CD4-positive, alpha-beta T cell treated with Interleukin-4 for 1 hour (primary cell): ENCODE measurements around the gene TCTN2.

ENCODE experiments used
- DNase-seq, 2 donors: peaks; one replicate each; pipeline ENCODE4 v3.0.0-alpha.2; 2020 to 2022

Gene TCTN2

DNA sequence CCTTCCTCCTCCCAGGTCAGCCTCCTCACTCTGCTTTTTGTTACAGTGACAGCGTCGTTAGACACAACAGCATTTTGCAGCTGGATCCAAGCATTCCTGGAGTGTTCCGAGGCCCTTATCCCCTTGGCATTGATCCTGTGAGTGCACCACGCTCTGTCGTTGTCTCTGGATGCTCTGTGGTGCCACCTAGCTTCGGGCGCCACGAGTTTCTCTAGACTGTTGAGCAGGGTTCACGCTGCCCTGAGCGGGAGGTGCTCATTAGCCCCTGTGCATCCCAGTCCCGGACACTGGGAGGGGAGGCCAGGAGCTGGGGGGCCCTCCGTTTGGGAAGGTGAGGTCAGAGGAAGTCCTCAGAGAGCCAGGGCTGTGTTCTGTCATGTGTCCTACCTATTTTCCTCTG lies 73.9 kb downstream of the TCTN2 start:
- DNase-seq = no peak

GRCh38 chr12:123747309-123747708 lies 76.4 kb downstream of the TCTN2 start:
- DNase-seq = no peak

DNA sequence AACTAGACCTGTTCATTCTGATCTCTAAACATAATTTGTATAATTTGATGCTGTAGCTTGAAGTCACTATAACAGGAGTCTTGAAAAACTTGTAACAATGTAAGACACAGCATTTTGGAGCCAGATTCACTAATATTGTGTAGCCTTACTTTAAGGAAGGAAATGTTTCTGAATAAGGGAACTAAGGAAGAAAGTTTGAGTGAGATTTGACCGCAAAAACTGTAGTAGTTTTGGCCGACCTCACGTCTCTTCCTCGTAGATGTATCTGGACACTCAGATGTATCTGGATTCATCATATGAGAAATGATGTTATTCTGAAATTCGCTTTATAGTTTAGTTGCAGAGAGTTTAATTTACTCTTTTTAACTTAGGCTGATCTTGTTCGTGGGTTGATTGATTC lies 77.2 kb downstream of the TCTN2 start:
- no peak for DNase-seq

- no peak for DNase-seq
Measured at GRCh38 chr12:123748661-123749060, 77.7 kb downstream of the TCTN2 start.

GRCh38 chr12:123749355-123749754 lies 78.4 kb downstream of the TCTN2 start:
- DNase-seq = no peak

DNA sequence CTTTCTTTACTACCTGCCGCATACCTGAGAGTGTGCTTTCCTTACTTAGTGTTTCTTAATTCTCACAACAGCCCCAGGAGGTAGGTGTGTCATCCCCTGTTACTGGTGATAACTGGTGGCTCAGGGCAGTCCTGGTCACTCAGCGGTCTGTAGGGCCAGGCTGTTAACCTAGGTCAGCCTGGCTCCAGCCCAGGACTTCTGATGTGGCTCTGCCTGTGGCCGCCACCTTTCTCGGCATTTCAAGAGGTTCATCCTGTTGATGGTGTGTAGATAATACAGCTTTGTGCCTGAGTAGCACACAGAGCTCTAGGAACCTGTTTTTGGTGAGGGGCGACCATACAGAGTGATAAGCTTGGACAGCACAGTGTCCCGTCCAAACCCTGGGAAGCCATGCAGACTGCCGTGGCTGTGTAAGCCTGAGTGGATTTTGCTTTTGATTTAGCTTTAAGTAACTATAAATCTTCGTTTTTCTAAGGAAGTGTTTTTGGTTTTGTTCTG lies 79.3 kb downstream of the TCTN2 start:
- DNase-seq = no peak

- DNase-seq = no peak
Measured at GRCh38 chr12:123752046-123752445, 81.1 kb downstream of the TCTN2 start.

DNA sequence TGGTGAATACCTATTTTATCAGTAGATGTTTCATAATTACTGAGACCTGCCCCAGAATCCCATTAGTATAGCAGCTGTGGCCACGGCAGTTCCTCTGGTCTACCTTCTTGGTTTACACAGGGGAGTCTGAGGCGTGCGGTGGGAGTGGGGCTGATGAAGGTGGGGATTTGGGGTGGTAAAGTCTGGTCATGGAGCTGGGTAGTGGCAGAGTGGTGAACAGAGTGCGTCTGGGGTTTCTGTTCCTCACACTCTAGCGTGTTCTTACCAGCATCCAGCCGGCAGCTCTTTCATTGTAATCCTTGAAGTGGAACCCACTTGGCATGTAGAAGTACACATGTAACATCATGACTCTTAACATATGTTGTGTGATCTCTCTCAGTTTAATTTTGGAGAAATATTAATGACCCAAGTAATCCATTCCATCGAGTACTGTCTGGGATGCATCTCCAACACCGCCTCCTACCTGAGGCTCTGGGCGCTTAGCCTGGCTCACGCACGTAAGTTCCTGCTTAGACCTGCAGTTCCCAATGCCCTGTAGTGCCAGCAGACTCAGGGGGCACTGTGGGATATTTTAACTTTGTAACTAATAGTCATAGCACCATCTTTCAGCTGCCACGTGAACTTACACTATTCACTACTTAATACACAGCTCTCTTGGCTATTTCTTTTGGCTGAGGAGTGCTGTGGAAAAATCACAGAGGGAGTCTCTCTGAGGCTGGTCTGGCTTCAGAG lies 83.3 kb downstream of the TCTN2 start:
- no peak for DNase-seq

- no peak for DNase-seq
Measured at GRCh38 chr12:123757561-123757960, 86.6 kb downstream of the TCTN2 start.
